ENCODE data around the gene DGCR2. TPM values are rescaled to one million over a fixed set of nuclear protein-coding genes. Genes with fewer than 3 reads are reported as not detected.

The DGCR2 gene
- total and polyA plus RNA-seq, 2 of the 8 experiments (the other 6 are each of a cell fraction or from before 2014, with no cell fraction given): 42.3 to 62.2 TPM

DNA sequence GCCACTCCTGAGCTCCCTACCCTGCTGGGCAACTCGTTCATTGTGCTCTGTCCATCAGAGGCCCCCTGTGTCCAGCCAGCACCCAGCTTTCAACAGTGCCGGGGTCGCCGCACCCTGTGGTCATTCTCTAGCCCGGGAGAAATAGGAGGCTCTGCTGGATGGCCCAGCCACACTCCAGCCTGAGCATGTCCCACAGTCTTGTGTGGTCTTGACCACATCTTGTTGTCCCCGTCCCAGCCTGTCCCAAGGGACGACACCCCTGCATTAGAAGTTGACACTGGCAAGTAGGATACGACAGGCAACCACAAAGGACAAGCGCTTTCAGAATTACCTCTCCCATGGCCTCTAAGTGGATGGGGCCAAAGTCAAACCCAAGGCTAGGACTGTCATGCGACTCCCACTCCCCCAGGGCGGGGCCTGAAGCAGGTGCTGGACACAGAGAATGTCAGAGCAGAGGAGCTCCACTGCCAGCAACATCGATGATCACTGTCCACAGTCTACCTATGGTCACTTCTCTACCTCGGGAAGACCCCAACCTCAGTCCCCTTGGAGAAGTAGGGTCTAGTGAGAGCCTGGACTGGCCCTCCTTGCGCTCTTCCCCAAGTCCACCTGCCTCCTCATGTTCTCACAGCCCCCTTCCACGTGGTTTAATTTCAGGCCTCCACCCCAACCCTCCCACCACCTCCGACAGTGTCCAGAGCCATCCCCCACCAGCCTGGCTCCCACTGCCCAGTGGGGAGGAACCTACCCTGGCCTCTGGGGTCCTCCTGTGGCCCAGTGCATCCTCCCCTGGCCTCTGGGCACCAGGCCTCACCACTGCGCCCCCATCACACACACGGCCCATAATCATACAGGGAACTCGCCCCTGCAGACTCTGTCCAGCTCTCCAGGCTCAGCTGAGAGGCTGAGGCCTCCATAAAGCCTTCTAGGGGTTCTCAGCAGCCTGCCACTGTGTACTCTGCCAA is 4.4 kb upstream of the DGCR2 start (continued):
- TF ChIP-seq CEBPB (IDR thresholded peaks at IDR 0.05; ENCODE audit: low read depth, low read length) (no peak), YY1 (IDR thresholded peaks at IDR 0.05; ENCODE audit: low read depth, low read length) (no peak), JUND (IDR thresholded peaks at IDR 0.05; ENCODE audit: low read length) (no peak), FOSL1 (IDR thresholded peaks at IDR 0.05; ENCODE audit: insufficient read depth, low read depth, low read length) (no peak), POU5F1 (IDR thresholded peaks at IDR 0.05; ENCODE audit: low read depth, low read length) (no peak), EZH2 (IDR thresholded peaks at IDR 0.05; ENCODE audit: low read depth, low read length, severe bottlenecking) (no peak), SP2 (IDR thresholded peaks at IDR 0.05; ENCODE audit: low read length) (no peak)
- TF ChIP-seq, protein P1, sequence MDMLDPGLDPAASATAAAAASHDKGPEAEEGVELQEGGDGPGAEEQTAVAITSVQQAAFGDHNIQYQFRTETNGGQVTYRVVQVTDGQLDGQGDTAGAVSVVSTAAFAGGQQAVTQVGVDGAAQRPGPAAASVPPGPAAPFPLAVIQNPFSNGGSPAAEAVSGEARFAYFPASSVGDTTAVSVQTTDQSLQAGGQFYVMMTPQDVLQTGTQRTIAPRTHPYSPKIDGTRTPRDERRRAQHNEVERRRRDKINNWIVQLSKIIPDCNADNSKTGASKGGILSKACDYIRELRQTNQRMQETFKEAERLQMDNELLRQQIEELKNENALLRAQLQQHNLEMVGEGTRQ (IDR thresholded peaks at IDR 0.05; ENCODE audit: low read length): no peak

Data from H1 (cell line).